GM19452 (cell line): ENCODE results near the gene SLC5A9.
A peak's percentile ranks its signal among the peaks of the same experiment; 100 is the strongest.

Experiments
- ATAC-seq: cut with Tn5 transposase; IDR thresholded peaks from one replicate; pipeline ENCODE4 v1.9.1; 2021; ENCODE audit not compliant: unreplicated experiment

The SLC5A9 gene

GRCh38 chr1:48222501-48223242 is at the start of gene SLC5A9:
Gene SLC5A9, plus strand, starts transcription at chr1:48222716. Its CDS starts 21 bp downstream, at chr1:48222737.
- no peak for ATAC-seq

- no peak for ATAC-seq
Measured at GRCh38 chr1:48175116-48175515, 47.4 kb upstream of the SLC5A9 start.

DNA sequence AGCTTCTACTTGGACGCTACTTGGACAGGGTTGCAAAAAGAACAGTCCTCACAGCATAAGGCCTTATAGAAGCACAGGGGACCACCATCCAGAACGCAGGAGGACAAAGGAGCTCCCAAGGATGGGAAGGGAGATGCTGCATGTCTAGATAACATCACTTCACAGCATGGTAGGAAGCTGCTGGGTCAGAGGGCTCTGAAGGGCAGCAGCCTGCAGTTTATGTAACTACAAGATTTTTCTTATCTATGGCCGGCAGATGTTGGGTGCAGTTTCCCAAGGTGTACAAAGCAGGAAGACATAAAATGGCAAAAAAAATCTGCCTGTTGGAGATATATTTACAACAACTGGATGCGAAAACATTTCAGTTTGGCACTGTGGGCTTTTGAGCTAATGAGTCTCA is 45.3 kb upstream of the SLC5A9 start:
- no peak for ATAC-seq

DNA sequence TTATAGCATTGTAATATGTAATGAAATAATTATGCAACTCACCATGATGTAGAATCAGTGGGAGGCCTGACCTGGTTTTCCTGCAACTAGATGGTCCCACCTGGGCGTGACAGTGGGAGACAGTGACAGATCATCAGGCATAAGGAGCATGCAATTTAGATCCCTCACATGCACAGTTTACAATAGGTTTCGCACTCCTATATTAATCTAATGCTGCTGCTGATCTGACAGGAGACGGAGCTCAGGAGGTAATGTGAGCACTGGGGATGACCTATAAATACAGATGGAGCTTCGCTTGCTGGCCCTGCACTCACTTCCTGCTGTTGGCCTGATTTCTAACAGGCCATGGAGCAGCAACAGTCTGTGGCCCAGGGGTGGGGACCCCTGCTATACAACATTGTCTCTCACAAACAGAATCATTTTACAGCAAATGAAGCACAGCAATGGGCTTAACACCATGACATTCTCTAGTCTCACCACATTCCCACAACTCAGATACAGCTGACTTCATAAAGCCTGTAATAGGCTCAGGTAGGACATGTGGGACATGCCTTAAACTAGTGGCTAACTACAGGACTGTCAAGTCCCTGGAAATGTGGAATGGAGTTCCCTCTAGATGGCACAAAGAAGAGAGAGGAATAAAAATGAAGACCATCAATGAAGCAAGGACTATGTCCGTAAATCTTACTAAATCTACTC is 40.7 kb upstream of the SLC5A9 start:
- no peak for ATAC-seq

GRCh38 chr1:48182439-48182838 is 40.1 kb upstream of the SLC5A9 start:
- peak; percentile 77 for ATAC-seq

DNA sequence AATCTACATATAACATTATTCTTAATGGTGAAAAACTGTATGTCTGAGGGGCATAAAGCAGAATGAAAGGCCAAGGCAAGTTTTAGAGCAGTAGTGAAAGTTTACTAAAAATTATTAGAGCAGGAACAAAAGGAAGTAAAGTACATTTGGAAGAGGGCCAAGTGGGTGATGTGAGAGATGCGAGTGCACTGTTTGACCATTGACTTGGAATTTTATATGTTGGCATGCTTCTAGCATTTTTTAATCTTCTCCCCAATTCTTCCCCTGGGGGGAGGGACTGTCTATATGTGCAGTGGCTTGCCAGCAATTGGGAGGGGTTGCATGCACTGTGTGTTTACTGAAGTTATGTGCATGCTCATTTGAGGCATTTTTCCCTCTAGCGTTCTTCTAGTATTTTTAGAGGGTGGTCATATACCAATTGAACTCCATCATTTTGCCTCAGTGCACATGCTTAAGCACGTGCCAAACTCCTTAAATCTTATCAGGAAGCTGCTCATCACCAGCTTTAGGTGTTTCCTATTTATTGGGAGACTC is 36.1 kb upstream of the SLC5A9 start:
- ATAC-seq = no peak

GRCh38 chr1:48187969-48188563 is 34.5 kb upstream of the SLC5A9 start:
- no peak for ATAC-seq

DNA sequence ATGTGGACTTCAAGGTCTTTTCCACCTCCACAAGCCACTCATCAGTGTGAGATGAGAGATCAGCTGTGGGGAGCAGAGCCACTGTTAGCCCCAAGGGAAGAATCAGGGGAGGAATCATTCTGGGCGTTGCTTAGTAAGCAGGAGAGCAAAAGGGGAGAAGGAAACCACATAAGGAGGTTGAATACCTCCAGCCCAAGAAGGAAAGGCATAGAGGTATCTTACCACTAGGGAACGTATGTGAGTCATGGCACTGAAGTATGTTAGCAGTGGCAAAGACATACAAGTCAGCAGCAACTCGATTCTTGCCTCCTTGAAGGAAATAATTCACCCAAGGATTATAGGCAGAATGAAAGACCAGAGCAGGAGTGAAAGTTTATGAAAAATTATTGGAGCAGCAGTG is 31.6 kb upstream of the SLC5A9 start:
- no peak for ATAC-seq

- ATAC-seq = no peak
Measured at GRCh38 chr1:48194801-48195200, 27.7 kb upstream of the SLC5A9 start.

- ATAC-seq = no peak
Measured at GRCh38 chr1:48196237-48196636, 26.3 kb upstream of the SLC5A9 start.

- ATAC-seq = no peak
Measured at GRCh38 chr1:48198970-48199369, 23.5 kb upstream of the SLC5A9 start.

GRCh38 chr1:48200166-48200900 is 22.2 kb upstream of the SLC5A9 start:
- ATAC-seq = no peak

DNA sequence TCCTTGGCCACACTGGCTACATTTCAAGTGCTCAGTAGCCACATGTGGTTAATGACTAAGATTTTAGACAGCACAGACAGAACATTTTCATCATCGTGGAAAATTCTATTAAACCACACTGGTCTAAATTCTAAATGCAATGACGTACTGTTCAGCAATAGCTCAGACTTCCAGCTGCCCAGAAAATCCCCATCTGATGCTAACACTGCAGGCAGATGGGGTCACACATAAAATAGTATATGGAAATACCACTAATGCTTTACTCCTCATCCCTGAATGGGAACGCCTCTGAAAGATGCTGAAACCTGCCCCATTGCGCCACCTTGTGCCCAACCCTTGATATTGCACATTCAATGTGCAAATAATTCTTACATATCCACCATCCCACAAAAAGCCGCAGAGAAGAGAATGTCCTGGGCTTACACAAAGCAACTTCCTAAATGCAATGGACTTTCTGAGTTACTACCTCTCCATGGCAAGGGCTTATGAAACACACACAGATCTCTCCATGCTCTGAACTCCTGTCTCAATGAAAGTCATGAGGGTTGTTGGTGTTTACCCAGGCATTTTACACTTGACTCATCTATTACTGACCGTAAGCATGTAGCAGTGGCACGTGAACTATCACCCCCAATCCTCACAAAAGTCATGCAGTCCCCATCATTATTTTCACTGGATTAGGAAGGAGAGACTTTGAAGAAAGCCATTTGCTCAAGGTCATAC is 20.3 kb upstream of the SLC5A9 start:
- no peak for ATAC-seq

DNA sequence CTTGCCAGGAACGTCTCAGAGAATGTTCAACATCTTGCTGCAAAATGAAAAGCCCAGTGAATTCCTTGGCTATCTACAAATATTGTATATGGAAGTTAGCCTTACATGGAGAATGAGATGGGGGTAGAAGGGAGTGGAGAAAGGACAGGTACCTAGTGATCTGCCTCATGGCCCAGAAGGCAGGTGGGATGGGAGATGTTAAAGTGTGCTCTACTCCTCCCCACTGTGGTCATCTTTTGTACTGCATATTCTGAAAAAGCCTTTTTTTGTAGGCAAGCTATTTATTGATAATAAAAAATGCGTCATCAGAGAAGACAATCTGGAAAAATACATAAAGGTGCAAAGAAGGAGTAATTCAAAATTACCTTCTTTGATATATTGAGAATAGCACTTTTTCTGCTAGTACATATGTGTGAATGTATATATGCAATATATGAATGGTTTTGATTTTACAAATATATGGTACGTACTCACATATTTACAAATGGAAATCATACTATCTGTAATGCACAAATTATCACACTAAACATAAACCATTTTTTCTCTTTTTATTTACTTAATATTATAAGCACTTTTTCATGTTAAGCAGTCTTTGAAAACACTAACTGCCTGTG is 19.1 kb upstream of the SLC5A9 start:
- no peak for ATAC-seq

DNA sequence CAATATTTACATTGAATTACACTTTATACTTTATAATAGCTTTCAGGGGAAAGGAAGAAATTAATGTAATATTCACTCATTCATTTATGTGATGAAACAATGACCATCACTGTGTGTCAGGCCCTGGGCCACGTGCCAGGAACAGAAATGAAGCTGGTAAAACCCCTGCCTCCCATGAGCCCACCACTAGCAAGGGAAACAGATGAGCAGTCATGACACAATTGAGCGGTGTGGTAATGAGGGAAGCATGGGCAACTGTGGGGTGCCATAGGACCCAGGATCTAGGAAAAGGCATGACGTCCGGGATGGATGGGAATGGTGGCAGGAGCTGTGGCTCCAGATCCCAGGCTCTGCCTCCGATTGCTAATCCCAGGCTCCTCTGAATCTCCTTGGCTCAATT is 17.0 kb upstream of the SLC5A9 start:
- ATAC-seq = no peak

GRCh38 chr1:48206371-48206770 is 16.1 kb upstream of the SLC5A9 start:
- ATAC-seq = no peak

DNA sequence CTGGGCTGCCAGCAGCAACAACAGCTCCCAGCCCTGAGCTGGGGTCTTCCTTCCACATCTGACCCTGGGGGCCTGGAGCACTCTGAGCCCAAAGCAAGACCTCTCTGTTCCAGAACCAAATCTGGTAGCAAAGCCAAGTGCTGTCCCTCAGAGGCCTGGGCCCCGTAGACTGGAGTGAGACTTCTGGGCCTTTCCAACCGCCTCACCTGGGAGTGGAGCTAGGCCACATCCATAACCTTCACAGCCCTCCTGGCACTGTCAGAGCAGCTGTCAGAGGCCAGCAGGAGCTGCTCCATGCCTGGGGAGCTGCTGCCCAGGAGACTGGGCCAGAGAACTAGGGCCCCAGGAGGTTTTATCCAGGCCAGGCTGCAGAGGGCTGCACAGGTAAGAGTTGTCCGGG is 15.4 kb upstream of the SLC5A9 start:
- ATAC-seq = no peak

- ATAC-seq = no peak
Measured at GRCh38 chr1:48207536-48208075, 14.9 kb upstream of the SLC5A9 start.

DNA sequence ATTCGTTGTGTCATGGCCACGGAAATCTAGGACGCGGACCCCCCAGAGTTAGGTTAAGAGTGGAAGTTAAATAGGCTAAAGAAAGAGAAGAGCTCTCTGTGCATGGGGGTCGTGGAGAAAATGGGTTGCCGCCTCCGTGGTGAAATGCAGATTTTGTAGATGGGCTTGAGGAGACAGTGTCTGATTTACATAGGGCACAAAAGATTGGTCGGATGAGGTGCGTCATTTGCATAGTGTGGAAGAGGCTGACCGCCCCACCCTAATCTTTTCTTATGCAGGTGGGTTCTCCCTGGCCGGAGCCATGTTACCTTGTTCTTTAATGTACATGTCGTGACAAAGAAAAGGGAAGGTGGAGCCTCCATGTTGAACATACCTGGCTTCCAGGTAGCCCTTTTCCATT is 14.3 kb upstream of the SLC5A9 start:
- ATAC-seq = no peak

GRCh38 chr1:48208652-48209051 is 13.9 kb upstream of the SLC5A9 start:
- ATAC-seq = no peak
